T-helper 2 cell treated with Interferon-gamma antibody and Interleukin-4, amounts not matched to agents 100 ng/mL and 5 ng/mL, for 36 hours (primary cell): ENCODE data around the gene MTOR. TPM values are rescaled to one million over a fixed set of nuclear protein-coding genes. Genes with fewer than 3 reads are reported as not detected.

Source experiments
- intact Hi-C: fragments of 100-400 bp; cut with micrococcal nuclease; formaldehyde crosslinking; loops from one replicate; pipeline ENCODE4 v1.15.1; 2023
- total RNA-seq: library from RNA; stranded (reverse); gene quantifications from 2 replicates; pipeline ENCODE4 v1.2.3, GENCODE V29; 2022

Gene MTOR
- total RNA-seq, 1 donor from 2014 or later, result 49.9 TPM

DNA sequence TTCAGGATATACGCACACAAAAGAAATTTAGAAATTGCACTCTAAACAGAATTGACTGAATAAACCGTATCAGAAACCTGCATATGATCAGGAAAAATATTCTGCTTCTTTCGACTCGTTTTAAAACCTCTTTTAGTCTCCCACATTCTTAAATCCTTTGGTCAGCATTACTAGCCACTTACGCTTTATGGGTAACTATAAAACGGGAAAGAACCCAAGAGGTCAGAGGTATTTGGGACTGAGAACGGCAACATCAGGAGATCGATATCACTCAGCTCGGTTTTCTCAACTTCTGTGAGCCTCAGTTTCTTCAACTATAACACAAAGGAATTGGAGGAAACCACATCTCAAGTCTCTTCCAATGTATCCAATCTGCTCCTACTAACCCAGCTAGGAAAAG lies 109.6 kb downstream of the MTOR start:
- intact Hi-C loops, result no loop called here

DNA sequence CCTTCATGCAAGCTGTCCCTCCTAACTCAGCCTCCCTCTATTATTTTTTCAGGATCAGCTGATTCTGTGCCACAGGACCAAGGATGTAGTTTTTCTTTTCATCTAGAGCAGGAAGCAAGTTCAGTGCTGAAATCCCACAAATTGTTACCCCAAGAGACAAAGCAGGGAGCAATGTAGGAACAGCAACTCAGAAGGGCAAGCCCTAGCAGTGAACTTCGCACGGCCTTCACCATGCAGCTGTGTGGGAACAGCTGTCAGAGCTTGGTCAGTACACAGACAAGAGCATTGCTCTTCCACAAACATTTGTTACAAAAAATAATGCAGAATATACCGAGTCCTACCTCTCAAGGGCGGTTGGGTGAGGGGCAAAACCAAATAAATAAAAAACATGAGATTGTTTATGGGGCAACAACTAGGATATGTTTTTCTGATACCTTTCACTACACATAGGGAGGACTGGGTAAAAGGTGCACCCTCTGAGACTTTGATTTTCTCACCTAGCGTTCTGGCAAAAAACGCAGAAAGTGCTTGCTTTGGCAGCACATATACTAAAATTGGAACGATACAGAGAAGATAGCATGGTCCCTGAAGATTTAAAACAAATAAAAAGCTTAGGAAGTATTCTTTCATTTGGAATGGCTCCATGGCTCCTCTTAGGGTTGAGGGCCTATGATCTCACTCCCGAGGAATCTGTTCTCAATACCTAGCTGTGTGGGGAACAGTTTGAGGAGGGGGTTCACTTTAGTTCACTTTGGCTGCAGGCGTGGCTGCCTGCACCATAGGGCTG lies 110.3 kb downstream of the MTOR start:
- intact Hi-C loops, result no loop called here

DNA sequence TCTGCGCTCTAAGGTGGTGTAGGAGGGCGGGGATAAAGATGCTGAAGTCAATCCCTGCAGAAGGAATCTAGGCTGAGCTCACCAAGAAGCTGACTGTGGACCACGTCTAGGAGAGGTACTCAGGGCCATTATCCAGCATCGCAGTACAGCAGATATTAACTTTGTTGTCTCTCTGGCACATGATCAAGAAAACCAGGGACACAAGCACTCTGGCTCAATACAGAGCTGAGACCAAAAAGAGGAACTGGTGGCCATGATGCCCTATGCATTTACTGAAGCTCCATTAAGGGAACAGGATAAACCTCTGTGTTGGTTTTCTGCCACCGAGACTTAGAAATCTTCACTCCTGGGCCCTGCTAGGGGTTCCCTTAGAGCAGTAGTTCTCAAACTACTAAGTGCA lies 111.2 kb downstream of the MTOR start:
- intact Hi-C loops, result no loop called here

DNA sequence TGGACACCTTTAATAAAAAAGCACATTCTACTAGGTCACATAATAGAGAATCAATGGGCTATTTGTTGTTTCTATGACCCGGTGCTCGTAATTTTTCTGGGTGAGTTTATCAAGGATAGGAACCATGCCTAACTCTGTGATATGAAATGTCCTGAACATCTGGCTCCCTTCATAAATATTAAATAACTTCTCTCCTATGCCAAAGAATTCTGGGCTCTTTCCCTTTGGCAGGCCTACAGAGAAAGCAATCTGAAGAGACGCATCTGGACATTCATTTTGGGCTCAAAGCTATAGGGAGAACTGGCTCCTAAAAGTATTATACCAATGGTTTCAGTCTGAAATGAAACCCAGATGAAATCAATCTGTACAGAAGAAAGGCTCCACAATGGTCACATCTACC lies 112.0 kb downstream of the MTOR start:
- intact Hi-C loops, result no loop called here

DNA sequence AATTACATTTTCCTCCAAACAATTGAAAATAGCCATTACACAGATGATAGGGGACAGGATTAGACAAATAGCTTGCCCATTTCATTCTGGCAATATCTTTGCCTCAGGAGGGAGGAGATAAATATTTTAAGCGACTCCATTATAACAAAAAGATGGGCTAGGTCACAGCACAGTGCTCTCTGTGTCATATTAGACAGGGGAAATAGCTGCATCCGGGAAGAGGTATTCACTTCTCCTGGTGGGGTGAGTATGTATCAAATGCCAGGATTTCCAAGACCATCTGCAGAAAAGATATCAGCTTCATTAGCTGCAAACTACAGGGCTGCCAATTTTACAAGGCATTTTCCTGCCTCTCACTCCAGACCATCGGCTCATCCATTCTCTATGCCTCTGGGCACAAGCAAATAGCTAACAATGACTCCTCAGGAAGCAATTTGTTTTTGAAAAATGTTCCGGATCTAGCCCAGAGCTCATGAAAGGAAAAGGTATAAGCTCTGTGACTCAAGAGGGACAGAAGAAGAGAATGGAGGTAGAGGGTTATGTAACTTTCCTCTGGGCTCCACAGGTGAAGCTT lies 115.1 kb downstream of the MTOR start:
- intact Hi-C loops, result no loop called here

DNA sequence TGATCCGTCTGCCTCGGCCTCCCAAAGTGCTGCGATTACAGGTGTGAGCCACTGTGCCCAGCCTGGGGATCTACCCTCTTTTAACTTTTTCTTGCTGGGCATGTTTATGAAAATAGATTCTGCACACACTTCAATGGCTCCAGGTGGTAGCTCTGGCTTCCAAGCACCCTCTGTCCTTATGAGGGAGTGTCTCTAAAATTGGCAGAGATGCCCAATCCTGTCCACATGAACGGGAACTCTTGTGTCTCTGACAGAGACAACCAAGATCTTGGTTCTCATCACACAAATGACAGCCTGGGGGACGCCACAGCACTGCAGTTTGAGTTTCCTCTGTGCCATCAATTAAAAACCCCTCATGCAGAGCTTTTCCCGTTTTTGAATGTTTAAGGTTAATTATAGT lies 116.6 kb downstream of the MTOR start:
- intact Hi-C loops, result no loop called here

DNA sequence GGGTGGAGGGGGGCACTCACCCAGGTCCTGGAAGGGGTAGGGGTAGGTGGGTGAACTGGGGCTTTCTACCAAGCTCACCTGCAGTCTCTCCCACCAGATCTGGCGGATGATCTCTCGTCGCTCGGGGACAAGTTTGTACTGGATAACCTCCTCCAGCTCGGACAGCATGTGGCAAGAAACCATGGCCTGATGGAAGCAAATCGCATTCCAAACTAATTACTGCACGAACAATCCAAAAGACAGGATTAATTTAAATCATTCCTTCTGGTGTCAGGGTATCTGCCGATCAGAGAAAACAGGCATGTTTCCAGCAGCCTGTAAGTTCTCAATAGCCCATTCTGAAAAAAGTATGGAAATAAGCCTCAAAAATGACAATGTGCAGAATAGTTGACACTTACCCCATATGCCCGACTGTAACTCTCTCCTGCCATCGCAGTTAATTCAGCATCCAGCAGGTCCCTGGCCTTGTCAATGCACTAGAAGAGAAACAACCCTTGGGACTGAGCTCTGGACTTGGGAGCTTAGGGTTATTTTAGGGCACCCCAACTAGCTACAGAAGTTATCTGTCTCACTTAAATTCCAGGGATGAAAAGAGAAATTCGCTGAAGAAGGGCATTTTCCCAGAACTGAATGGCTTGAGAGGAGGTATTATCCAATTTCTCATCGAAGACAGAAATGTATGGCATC lies 117.6 kb downstream of the MTOR start:
- intact Hi-C loops, result no loop called here

DNA sequence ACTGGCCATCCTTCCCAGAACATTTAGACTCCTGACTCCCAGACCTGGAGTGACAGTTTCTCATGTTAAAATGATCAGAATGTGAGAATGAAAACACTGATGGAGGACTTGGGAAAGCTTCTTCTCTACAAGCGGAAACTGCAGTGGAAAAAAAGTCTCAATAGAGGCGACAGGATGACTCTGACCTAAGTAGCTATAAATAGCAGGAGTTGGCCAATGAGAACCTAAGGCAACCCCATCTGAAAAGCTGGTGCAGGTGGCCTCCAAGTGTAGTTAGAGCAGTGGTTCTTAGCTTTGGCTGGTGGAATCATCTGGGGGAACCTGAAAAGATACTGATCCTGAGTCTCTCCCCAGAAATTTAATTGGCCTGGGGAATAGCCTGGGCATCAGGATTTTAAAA lies 118.4 kb downstream of the MTOR start:
- intact Hi-C loops, result no loop called here

DNA sequence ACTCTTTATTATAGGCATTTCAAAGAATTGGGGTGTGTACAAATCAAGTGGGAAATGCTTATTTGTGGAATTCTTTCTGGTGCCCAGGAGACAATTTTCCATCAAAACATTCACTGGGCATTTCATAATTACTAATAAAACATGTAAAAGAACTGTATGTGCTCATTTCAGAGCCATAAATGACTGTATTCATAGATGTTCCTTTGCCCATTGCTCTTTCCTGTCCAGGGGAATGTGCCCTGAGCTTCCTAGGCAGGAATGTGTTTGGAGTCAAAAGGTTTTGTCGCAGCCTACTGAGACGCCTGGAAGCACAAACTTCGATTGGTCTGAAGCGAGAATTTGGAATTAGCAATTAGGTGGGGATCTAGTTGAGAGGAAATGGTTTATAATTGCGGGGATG lies 119.0 kb downstream of the MTOR start:
- intact Hi-C loops, result no loop called here

DNA sequence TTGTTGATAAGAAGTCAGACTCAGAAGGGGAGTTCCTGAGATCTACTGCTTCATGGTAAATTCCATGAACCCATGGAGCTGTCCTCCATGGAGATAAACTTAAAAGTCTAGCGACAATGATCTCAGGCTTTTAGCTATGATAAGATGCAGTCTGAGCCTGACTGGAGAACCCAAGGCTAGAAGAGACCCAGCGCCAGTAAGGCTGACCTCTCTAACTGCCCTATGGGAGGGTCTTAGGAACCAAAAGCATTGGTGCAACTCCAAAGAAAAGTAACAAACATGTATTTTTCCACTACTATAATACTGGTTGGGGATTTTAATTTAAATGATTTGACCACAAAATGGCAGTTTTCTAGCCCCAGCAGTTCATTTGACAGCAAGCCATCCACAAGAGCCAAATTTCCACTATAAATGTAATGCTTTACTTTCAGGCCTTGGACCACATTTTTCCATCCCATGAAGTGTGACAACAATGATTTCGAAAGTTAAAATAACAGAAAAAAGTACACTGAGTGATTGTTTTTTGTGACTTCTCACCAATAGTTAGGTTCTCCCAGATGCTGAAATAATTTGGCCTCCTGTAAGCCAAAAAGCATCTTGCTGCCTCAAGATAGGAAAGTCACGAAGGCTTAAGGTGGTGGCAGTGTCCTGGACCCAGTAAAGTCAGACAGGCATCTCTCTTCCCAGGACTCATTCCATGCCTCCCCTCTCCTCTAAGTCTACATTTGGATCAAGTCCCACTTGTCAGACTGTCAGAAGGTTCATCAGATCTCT lies 119.5 kb downstream of the MTOR start:
- intact Hi-C loops, result no loop called here

DNA sequence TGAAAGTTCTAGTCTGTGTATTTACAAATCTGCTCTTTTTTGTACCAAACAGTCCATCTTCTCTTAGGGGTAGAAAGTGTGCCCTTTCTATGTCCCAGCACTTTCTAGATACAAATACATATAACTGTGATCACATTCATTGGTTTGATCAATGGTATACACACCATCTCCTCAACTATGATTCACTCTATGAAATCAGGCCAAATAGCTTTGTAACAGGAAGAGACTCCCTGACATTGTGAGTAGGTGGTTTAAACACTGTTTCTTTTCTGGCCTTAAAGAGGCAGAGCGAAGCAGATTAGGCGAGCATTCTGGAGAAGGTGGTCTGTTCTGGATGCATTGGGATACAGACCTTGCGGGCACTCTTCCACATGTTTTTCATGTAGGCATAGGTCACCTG lies 123.4 kb downstream of the MTOR start:
- intact Hi-C loops, result no loop called here

DNA sequence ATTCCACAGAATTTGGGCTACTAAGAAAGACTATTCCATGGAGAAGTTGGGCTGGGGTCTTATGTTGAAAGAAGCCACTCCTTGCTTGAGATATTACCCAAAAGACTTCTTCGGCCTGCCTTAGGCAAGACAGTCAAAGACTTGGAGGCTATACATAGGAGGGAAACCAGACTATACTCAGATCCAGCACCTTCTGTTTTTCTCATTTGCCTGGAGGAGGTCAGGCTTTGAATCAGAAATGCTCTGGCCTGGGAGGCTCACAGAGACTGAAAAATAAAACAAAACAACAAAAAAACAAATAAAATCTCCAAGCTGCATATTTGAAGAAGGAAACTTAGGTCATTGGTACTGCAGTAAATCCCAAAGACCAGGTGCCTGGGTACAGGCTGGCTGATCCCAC lies 124.3 kb downstream of the MTOR start:
- intact Hi-C loops, result no loop called here

DNA sequence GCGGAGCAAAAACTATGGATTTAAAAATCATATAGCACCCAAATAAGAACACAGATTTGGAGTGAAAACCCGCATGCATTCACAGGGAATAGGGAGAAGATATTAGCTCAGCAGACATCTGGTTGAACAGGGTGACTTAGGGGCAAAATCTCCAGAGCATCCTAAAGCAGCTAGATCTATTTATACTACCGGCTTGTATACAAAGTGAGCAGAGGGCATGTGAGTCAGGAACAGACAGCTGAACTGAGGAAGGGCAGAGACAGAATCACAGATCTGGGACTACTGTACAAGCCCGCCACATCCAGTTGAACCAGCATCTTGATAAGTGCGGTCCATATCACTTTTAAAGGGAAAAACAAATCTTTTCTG lies 127.5 kb downstream of the MTOR start:
- intact Hi-C loops, result no loop called here

DNA sequence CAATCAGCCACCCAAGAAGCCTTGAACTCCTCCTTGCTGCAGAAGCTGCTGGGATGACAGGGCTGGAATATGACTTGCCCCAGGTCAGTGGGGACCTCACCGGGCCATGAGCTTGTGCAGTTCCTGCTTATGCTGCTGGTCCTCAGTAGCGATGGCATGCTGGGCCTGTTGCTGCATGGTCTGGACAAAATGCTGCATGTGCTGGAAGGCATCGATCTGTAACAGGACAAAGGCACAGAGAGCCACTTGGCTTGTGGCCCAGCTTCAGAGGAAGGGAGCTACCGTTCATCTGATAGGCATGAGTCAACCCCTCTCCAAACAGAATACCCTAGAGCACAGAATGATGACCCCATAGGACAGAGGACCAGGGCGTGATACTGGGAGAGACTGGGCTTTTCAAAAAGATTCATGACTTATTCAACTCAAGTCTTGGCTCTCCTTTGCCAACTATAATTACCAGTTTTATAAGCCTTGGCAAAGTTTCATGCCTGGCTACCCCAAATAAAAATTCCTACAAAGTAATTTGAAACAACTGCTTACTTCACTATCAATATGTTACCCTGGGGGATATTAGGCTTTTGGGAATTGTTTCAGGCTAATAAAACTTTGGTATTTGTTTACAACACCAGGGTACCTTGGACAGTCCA lies 128.0 kb downstream of the MTOR start:
- intact Hi-C loops, result no loop called here

DNA sequence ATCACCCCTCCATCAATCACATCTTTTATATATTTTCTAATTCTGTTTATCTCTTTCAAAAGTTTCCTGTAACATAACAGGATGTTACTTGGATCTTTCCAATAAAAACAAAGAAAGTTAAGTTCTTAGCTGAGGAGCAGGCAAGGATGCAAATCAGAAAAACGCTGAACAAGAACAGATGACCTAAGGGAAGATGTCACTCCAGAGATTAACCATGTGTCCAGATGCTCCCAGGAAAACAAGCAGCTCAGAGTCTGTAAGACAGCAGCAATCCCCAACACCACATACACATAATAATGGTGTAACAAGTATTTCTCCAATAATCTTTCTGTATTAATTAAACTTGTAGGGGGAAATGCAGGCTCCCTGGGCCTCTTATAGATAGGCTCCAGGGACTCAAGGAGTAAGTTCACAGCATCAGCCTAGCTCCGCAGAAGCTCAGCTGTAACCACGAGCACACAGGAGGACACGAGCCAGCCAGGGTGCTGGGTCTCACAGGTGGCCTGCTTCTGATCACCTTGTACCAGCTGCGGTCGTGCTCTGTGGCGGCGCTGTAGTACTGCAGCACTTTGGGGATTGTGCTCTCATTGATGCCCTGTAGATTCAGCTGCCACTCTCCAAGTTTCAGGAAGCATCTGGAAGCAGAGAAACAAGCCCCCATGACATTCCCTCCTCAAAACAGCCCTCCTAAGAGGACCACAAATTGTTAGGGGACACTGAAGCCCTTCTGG lies 129.6 kb downstream of the MTOR start:
- intact Hi-C loops, result no loop called here

DNA sequence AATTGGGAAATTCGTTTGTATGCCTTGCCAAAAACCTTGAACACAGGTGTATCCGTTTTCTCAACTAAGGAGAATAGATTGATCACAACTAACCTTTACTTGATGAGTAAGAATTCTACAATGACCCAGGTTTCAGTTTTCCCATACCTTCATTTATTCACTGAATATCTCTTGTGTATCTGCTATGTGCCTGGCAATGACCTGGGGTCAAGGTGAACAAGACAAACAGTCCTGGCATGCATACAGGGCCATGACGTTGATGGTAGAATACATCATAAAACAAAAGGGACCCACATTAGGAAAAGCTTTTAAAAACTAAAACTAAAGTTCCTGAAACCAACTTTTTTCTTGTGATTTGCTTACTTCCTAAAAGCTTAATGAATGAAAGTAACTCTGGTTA lies 130.5 kb downstream of the MTOR start:
- intact Hi-C loops, result no loop called here

DNA sequence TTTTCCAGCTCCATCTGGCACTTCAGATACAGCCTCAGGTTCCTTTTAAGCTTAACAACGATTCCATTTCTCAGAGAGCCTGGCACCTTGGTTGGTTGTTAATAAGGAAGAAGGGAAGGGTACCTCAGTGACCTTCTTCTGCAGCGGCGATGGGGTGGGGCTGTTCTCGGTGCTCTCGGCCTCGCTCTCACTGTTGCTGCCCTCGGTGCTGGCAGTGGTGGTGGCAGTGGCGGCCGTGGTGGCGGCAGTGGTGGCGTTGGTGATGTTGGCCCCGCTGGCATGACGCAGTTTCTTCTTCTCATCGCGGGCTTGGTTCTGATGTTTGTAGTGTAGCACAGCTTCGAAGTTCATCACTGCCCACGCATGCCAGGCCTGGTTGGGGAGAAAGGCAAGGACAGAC lies 131.9 kb downstream of the MTOR start:
- intact Hi-C loops, result no loop called here

DNA sequence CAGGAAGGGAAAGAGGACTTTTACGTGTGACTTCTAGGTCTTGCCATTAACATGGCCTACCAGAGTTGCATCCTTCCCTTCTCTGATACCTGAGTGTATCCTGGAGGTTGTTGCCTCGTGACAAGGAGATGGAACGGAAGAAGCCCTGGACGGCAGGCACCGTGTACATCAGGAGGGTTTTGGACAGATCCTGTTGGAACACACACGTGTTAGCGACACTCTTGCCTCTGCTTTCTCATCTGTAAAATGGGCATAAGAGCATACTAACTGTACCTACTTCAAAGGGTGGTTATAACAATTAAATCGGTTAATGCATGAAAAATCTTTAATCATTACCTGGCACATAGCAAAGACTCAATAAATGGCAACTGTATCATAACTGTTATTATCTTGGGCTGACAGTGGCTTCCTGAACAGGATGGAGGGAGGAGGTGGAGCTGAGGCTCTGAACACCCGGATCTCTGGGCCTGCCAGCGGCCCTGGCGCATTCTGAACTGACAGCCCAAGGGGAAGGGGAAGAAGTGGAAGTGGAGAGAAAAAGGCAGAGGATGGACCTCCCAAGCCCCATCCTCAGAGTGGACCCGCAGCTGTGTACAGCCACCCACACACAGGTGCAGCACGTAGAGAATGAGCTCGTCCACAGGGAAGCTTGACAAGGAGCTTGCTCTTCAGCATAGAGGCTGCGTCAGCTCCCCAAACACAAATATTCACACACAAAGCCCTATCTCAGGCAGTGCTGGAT lies 132.5 kb downstream of the MTOR start:
- intact Hi-C loops, result no loop called here

DNA sequence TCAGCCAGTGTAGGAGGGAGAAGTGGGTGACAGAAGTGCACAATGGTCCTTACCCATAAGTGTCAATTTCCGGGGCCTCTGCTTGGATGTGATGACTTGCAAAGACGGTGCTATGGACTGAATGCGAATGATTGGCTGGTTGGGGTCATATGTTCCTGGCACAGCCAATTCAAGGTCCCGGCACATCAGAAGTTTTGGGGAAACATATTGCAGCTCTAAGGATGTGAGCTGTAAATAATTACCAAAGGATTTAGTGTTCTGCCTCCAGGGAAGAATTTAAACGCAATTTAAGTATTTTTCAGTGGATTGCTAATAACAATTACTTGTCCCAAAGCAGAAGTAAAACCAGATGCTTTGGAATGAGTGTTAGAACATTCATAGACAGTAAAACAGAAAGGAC lies 135.8 kb downstream of the MTOR start:
- intact Hi-C loops, result no loop called here

DNA sequence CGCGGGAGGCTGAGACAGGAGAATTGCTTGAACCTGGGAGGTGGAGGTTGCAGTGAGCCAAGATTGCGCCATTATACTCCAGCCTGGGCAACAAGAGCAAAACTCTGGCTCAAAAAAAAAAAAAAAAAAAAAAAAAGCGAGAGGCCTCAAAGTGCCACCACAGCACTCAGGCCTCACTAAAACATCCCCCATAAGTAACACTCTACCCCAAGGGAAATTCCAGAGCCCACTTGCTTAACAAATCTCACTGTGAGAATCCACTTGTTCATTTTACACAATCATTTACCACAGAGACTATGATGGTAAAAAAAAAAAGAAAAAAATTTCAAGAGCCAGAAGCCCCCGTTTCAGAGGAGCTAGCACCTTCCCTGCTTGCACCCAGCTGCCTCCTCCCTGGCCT lies 136.4 kb downstream of the MTOR start:
- intact Hi-C loops, result no loop called here
